GM18868 (cell line): ENCODE measurements around the gene CCNY.

ENCODE experiments used
- ATAC-seq: cut with Tn5 transposase; IDR thresholded peaks from one replicate; pipeline ENCODE4 v1.9.1; 2021; ENCODE audit warnings: mild to moderate bottlenecking, moderate library complexity; ENCODE audit not compliant: unreplicated experiment

The CCNY gene

GRCh38 chr10:35574924-35575352, 238.6 kb downstream of the CCNY start:
- ATAC-seq: no peak

GRCh38 chr10:35575640-35576039, 239.3 kb downstream of the CCNY start:
- no peak for ATAC-seq

GRCh38 chr10:35576730-35577129, 240.4 kb downstream of the CCNY start:
- ATAC-seq: no peak

DNA sequence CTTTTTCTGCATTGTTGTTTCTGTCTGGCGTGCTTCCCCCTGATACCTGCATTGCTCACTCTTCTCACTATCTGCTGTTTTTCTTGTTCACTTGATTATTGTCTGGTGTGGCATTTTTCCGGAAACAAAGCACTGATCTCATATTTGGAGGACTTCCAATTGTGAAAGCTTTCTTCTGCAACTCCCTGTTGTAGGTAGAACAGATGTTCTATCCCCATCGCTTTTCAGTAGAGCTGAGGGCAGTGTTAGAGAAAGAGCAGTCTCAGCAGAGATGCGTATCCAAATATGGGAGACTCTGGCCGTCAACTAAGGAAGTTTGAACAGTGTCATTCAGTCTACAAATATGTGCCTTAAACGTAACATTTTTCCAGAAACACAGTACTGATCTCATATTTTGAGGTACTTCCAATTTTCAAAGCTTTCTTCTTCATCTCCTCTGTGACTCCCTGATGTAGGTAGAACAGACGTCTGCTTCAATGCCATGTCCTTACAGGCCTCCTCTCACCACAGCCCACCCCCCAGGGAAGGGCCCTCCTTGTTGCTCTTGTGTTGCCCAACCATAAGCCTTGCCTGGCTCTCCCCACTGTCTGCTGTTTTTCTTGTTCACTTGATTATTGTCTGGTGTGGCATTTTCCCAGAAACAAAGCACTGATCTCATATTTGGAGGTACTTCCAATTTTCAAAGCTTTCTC, 241.8 kb downstream of the CCNY start:
- no peak for ATAC-seq

DNA sequence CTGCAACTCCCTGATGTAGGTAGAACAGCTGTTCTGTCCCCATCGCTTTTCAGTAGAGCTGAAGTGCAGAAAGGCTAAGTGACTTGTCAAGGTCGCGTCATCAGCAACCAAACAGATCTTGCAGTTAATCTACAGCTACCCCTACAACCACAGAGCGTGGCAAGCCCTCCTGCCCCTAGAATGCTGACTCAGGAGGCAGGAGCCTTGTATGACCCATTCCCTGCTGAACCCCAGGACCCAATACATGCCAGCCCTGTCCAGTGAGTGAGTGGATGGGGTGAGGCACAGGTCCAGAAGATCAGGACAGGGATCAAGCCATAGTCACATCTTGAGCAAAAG, 242.3 kb downstream of the CCNY start:
- no peak for ATAC-seq

- ATAC-seq: no peak
Observed at GRCh38 chr10:35579116-35579515, 242.8 kb downstream of the CCNY start.

DNA sequence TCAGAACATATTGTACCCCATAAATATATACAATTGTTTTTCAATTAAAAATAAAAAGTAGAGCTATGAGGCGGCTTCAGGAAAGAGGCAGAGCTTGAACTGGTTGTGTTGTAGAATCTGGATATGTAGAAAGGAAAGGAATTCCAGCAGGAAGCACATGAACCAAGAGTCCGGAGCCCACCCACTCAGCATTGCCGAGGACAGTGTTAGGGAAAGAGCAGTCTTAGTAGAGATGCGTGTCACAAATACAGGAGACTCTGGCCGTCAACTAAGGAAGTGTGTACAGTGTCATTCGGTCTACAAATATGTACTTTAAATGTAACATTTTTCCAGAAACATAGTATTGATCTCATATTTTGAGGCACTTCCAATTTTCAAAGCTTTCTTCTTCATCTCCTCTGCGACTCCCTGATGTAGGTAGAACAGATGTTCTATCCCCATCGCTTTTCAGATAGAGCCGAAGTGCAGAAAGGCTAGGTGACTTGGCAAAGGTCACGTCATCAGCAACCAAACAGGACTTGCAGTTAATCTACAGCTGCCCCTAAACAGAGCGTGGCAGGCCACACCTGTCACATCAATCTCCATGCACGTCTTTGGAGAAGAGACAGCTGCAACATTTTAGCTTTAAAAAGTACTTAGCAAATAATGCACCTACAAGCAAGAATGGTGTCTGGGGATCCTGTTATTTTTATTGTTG, 243.6 kb downstream of the CCNY start:
- no peak for ATAC-seq

DNA sequence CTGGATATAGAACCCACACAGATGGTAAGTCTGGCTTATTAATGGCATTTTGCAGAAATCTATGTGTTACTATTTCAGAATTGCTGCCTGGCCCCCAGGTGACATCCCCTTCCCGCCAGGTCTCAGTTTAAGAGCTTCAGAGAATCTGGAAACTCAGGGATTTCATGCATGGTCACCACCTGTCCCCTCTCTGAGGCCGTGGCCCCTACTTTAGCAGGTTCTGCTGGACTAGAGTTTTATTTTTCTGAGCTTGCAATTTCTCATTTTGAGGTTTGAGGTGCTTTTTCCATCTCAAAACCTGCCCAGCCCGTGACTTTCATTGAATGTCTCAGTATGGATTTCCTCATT, 244.1 kb downstream of the CCNY start:
- no peak for ATAC-seq

GRCh38 chr10:35581655-35582054, 245.3 kb downstream of the CCNY start:
- no peak for ATAC-seq

- no peak for ATAC-seq
Observed at GRCh38 chr10:35584946-35585345, 248.6 kb downstream of the CCNY start.

DNA sequence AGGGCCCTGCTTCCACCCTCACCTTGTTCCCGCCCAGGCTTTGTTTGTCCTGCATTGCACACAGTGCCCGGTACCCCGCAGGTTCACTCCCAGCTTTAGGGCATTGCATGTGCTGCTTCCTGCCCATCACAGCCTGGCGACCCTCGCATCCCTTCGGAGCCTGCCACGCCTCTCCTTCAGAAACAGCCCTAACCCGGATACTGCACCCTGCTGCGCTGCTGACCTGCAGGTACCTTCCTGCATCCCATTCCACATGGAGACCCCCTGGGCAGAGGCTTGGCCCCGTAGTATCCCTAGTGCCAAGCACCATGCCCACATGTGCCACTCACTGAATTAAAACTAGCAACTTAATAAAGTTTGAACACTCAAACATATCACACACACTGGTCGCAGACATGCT, 249.0 kb downstream of the CCNY start:
- ATAC-seq: no peak

- ATAC-seq: no peak
Observed at GRCh38 chr10:35585903-35586535, 249.7 kb downstream of the CCNY start.

DNA sequence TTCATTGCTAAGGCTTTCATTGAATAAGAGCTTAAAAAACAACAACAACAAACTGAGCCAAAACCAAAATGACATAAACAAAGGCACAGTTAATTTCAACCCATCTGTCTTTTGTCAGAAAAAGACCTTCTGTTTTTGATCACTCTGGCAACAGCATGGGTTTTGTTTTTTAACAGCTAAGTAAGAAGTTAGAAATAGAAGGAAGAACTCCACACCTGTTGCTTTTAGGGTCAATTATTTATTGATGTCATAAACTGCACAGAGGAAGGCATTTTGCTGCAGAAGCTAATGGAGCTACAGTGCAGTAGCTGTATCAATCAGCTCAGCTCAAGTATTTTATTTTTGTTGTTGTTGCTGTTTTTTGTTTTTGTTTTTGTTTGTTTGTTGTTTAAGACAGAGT, 252.5 kb downstream of the CCNY start:
- no peak for ATAC-seq

GRCh38 chr10:35592441-35592840, 256.1 kb downstream of the CCNY start:
- no peak for ATAC-seq

- no peak for ATAC-seq
Observed at GRCh38 chr10:35594115-35595079, 258.1 kb downstream of the CCNY start.

DNA sequence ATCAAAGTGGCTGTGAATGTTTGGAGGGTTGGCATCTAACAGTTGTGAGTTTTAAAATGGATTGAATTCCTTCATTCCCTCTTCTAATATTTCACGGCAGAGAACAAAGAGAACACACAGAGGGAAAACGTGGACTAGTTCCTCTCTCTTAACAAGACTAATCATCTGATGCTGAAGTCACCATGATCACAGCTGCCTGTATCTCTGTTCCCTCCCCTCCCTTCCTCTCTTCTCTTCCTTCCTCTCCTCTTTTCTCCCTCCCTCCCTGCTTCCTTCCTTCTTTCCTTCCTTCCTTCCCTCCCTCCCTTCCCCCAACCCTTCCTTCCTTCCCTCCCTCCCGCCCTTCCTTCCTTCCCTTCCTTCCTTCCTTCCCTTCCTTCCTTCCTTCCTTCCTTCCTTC, 258.8 kb downstream of the CCNY start:
- no peak for ATAC-seq

DNA sequence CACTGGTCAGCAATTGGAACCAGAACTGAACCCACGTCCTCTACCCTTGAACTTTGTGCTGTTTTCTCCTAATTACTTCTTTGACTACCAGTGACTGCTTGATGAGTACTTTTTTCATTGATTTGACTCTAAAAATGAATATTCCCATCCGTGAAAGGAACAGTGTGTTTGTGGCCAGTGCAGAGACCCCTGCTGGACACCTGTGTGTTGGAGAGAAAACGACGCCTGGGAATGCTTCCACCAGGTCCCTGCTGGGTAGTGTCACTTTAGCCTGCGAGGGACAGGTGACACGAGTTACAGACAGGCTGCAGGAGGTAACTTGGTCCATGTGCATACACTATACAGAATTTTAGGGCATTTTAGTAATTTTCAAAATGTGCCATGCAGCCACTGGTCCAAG, 262.1 kb downstream of the CCNY start:
- no peak for ATAC-seq

DNA sequence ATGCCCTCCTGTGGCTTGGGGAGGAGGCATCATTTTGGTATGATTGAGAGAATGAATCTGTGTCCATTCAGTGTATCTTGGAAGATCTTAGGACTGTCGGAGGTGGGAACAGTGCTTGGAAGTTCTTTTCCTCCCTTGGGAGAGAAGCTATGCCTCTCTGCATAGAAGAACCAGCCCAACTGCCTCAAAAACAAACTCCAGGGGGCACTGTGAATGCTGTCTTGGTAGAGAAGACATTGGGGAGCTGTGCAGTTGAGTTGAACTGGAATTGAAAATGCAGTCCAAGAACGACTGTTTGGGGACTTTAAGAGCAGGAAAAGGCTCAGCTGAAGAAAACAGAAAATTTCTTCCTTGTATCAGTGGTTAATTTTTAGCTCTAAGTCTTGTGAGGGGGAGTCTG, 263.9 kb downstream of the CCNY start:
- no peak for ATAC-seq

- no peak for ATAC-seq
Observed at GRCh38 chr10:35605191-35605590, 268.9 kb downstream of the CCNY start, which contains the start of gene GJD4. Gene GJD4 (plus strand): TSS chr10:35605341. CDS start chr10:35605568, 227 bp downstream.

DNA sequence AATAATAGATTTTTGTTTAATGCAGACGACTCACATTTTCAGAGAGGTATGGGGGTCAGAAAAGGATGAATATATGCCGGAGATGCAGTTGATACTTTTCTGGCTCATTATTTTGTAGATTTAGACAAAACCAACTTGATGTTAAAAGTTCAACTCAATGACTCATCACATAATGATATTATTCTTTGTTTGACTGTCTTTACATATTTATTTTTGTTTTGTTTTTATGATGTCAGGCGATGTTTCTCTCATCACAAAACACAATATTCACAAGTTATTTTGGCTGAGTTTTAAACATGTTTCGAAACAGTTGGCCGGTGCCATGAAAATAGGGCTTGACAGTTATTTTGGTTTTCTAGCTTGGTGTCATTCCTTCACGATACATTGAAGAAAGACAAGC, 270.1 kb downstream of the CCNY start:
- ATAC-seq: no peak
